ENCODE results near the gene PTPRG.

DNA sequence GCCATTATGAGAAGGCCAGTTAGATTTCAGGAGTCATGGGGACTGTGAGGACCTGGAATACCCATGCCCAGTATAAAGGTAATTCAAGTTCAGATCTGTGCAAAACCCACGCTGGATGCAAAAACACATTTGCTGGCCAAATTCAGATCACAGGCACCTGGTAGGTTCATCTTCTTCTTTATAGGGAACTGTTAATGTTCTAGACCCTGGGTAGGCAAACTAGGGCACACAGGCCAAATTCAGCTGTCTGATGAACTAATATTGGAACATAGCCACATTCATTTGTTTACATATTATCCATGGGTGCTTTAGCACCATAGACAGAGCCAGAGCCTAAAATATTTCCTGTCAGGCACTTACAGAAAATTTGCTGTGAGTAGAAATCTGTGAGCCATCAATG is 241.4 kb downstream of the PTPRG start:
- no peak for TF ChIP-seq EZH2phosphoT487 (IDR thresholded peaks at IDR 0.05; ENCODE audit: borderline replicate concordance)
- no peak for TF ChIP-seq CTCF (conservative IDR thresholded peaks at IDR 0.05; ENCODE audit: low read length)

All from Loucy (cell line).